SHP77 treated with DMSO at 0.1 percent for 48 hours (cell line): Measurements from ENCODE around the gene CPA3.

Experiments
- DNase-seq: peaks from one replicate; lab custom pipeline; 2025; lab: John Stamatoyannopoulos, UW

CPA3 gene

DNA sequence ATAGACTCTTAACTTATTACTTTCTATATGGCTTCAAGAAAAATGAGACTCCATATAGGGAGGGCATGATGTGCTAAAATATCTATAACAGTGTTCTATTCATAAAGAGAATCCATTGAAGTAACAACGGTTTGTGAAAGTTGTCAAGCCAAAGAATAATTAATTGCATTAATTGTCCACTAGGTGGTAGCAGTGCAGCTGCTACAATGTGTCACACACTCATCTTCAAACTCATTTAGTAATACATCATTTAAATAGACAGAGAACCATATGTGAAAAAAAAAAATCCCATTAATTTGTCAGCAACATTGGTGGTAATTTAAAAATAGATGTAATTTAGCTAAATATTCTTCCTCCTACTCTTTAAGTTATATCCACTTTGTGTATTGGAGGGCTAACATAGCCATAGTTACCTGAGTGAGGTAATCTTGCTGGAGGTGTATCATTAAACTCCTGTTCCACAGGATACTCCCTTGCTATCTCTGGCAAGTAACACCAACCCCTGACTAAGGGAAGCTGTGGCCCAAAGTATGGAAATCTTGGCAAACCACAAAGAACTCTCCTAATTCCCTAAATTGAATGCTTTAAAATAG is 3.7 kb upstream of the CPA3 start:
- DNase-seq, result peak; percentile 69

GRCh38 chr3:148863297-148863696 is 1.8 kb upstream of the CPA3 start:
- no peak for DNase-seq

- DNase-seq, result no peak
Observed at GRCh38 chr3:148863814-148864213, 1.3 kb upstream of the CPA3 start.

DNA sequence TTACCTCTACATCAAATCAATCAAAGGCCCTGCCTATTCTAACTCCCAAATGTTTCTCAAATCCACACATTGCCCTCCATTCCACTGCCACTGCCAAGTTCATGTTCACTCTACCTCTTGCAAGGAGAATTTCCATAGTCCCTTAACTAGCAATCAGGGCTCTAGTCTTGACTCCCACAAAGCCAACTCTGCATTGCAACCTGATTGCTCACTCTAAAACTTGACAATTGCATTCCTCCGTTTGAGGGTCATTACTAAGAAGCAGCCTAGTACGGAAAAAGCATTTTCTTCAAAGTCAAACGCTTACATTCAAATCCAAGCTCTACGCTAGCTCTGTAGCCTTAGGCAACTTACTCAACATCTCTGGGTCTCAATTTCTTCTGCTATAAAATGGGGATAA is 1.2 kb downstream of the CPA3 start:
- no peak for DNase-seq

DNA sequence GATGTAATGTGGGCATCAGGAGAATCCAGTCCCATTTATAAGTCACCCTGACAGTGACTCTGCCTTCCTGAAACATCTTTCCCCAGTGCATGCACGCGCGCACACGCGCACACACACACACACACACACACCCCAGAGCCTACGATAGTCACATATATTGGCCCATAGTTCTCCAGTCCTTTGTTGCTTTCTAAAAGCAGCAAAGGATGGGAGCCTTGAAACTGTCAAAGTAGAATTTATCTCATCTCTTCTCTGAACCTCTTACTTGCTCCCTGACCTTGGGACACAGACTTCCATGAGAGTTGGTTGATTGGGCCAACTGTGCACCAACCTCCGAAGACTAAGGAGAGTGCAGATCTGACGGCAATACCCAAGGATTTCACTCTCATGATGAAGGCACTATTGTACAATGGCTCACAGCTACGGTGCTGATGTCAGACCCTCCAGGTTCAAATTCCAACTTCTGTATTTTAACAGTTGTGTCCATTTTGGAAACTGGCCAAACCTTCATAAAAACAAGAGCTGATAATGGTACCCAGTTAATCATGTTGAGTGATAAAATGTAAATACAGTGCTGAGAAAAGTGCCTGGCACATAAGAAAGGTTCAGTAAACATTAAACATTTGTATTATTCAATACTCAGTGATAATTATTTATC is 8.3 kb downstream of the CPA3 start:
- DNase-seq, result peak; percentile 92

GRCh38 chr3:148873977-148874376 is 8.9 kb downstream of the CPA3 start:
- peak; percentile 61 for DNase-seq

DNA sequence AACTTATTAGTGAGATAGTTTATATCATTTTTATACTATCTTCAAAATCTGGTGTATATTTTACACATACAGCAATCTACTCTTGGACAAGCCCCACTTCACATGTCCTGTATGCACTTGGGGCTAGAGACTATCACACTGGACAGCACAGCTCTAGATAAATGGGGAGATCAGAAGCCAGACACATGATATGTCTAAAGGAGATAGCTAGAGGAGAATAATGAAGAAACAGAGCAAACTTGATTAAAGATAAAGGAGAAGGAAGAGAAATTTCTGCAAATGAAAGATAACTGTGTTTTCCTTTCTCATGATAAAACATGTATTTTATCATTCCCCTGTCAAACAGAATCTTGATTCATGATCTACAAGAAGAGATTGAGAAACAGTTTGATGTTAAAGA is 13.0 kb downstream of the CPA3 start:
- no peak for DNase-seq

- DNase-seq, result peak; percentile 25
Observed at GRCh38 chr3:148879256-148879655, 14.2 kb downstream of the CPA3 start.

DNA sequence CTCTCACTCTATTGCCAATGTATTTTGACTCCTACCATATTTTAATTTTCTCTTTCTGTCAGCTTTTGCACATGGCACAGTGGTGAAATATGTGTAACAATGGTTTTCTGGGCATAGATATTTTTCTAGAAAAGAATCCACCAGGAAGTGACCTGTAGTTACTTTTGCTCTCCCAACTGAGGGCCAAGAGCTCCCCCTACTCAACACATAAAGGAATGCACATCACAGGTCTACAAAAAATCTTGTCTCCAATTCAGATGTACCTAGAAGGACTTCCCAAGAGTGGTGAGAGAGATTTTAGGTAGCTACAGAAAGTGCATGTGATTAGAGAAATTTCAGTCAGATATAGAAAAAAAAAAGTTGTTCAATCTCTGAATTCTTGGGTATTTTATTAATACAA is 15.6 kb downstream of the CPA3 start:
- peak; percentile 38 for DNase-seq

GRCh38 chr3:148881286-148881685 is 16.2 kb downstream of the CPA3 start:
- no peak for DNase-seq

DNA sequence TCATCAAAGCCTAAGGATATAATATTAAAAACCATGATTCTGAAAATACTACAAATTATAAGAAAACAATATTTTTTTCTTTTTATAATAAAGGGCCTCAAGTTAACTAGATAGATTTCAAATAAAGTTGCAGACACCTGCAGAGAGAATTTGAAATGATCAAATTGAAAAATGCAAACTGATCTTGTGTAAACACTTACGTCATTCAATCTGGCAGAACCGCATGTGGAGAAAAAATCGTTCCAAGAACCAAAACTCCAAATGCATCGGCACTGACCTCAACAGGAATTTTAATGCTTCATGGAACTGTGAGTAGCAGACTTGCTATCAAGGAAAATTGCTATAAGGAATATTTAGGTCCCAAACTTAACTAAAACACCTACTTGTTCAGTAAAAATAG is 17.2 kb downstream of the CPA3 start:
- peak; percentile 79 for DNase-seq

- peak; percentile 43 for DNase-seq
Observed at GRCh38 chr3:148883163-148883562, 18.1 kb downstream of the CPA3 start.

- no peak for DNase-seq
Observed at GRCh38 chr3:148884261-148884660, 19.2 kb downstream of the CPA3 start.

DNA sequence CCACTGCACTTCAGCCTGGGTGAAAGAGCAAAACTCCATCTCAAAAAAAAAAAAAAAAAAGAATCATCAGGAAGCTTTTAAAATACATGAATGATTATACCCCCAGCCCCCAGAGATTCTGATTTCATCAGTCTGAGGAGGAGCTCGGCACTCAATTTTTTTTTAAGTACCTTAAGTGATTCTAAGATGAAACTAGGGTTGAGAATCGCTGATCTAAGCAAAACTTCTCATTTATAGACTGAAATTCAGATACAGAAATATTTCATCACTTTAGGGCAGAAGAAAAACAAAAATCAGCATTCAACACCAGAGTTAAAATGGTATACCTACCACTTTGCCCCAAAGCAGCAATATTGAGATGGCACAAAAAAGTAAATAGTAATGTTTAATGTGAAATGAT is 24.7 kb downstream of the CPA3 start:
- no peak for DNase-seq

DNA sequence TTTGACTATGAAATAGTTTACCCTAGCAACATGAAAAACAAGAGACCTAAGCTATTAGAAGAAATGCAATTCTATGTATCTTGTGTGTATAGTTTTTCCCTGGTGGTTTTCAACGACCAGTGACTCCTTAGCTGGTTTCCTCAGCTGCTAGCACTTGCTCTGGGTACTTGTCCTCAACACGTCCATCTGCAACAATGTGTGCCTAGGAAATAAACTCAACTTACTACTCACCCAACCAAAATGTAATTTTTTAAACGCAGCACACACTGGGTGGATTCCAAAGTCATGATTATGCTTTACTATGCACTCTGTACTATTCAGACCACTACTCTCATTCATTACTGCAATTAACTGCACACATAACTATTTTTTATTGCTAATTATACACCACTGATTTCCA is 31.0 kb downstream of the CPA3 start:
- no peak for DNase-seq

DNA sequence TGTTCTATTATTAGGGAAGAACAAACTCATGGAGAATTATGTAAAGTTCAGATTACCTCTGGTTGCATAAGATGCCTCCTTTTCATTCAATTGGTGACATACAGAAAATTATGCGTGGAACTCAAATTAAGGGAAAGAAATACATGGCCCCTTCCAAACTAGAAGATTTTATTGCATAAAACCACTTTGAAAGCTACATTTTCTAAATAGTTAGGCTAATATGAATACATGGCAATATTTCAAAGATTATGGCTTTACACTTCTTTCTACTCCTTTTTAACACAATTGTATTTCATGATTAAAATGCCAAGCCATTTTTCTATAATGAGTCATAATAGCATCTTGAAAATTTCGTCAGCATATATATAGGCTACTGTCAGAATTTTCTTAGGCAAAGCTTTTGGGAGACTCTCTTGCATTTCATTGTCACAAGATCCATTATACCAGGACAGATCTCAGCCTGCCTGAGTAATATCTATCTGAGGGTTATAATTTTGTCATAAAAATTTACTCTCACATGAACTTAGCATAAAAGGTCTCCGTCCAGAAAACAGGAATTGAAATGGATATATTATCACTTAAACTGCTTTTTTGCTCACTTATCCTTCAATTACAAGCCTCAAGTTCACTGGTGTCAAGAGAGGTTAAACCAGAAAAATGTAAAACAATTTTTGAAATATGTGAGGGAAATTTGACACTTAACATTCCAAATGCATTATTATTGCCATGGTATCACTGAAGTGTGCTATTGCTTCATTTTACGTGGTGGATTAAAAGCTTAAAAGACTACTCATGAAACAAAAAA is 37.1 kb downstream of the CPA3 start:
- DNase-seq, result no peak

DNA sequence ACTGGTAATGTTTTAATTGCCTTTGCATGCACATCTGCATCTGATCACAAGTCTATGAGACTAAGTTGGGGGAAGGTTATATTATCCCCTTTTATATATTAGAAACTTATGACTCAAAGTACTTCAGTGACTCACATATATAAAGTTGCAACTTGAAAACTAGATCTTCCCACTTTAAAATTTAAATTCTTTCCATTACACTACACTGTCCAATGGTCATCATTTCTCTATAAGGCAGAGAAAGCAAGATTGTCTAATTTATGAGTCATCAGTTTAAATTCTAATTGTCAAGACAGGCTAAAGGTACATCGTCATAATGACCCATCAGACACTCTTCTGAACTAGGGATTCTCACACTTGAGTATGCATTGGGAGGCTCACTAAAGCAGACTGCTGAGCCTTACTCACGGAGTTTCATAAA is 37.9 kb downstream of the CPA3 start:
- DNase-seq, result no peak

GRCh38 chr3:148903941-148904340 is 38.8 kb downstream of the CPA3 start:
- no peak for DNase-seq

GRCh38 chr3:148906667-148907066 is 41.6 kb downstream of the CPA3 start:
- no peak for DNase-seq

GRCh38 chr3:148911173-148911572 is 46.1 kb downstream of the CPA3 start:
- DNase-seq, result no peak

GRCh38 chr3:148911592-148911991 is 46.5 kb downstream of the CPA3 start:
- DNase-seq, result no peak

DNA sequence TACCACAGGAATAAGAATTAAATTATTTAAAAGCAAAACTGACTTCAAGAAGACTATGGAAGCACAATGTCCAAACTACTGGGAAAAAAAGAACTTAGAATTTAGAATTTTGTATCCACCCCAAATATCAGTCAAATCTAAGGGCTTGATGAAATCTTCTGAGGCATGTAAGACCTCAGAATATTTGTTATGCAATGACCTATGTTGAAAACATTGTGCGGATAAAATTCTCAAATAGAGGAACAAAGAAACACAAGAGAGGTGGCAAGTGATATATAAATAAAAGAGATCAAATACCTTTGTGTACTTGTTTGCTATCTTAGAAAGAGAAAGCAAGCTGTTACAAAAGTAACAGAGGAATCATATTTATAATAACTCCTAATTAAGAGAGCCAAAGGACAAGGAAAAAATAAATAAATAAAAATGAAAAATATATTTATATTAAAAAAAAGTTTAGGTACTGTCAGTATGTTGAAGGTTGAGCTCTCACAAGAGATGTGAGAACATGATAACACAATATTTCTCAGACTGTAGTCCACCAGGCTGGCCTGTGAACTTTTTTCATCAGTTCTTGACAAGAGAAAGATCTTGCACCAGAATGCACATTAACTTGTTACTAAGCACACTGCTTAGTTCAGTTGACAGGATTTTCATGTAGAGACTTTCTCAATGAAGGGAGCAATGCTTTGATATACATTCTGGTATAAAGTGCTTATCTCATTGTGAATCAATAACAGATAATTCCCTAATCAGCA is 50.0 kb downstream of the CPA3 start:
- no peak for DNase-seq

DNA sequence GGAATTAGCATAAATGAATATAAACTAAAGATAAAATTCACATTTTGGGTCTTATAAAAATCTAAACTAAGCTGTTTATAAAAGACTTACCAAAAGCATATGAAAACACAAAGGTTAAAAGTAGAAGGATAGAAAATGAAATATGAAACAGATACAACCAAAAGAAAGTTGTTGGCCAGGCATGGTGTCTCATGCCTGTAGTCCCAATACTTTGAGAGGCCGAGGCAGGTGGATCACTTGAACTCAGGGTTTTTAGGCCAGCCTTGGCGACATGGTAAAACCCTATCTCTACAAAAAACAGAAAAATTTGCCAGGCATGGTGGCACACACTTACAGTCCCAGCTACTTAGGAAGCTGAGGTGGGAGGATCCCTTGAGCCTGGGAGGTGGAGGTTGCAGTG is 51.0 kb downstream of the CPA3 start:
- no peak for DNase-seq
